ENCODE measurements around the gene OR5H15. TPM values are rescaled to one million over a fixed set of nuclear protein-coding genes. Genes with fewer than 3 reads are reported as not detected.
"Not testable (repeated sequence)": the region's sequence is repeated elsewhere in the genome, so short reads cannot be mapped to it uniquely, and the experiment has no call there.

OR5H15 gene
- polyA plus RNA-seq, 1 donor from 2014 or later = not detected

GRCh38 chr3:98136631-98137030, 29.9 kb upstream of the OR5H15 start:
- H3K36me3 ChIP-seq (ENCODE audit: insufficient read depth, low read length) = no peaks in the 10 kb centered on the region
- no peaks in the 10 kb centered on the region for H4K20me1 ChIP-seq (ENCODE audit: insufficient read depth)
- no peaks in the 10 kb centered on the region for H3F3A ChIP-seq (ENCODE audit: insufficient read depth, low read length, poor library complexity, severe bottlenecking)
- TF ChIP-seq TAF1 (IDR thresholded peaks at IDR 0.05; ENCODE audit: low read depth) (no peak), POLR2AphosphoS5 (IDR thresholded peaks at IDR 0.05) (no peak), SMC3 (conservative IDR thresholded peaks at IDR 0.05; ENCODE audit: poor library complexity) (no peak)
- no peak overlapping the region for H3K27ac ChIP-seq (ENCODE audit: low read length)
- H3K27me3 ChIP-seq (ENCODE audit: insufficient read depth, low read depth, low read length) = no peaks in the 10 kb centered on the region
- H3K79me2 ChIP-seq (replicated peaks; ENCODE audit: insufficient read depth, low read length) = no peaks in the 10 kb centered on the region
- H3K9ac ChIP-seq (ENCODE audit: low read length) = no peak overlapping the region
- H3K9me3 ChIP-seq (ENCODE audit: low read length) = no peaks in the 10 kb centered on the region
- no peak overlapping the region for H2AFZ ChIP-seq (ENCODE audit: low read depth, low read length)
- no peaks in the 10 kb centered on the region for H3K9me2 ChIP-seq (ENCODE audit: insufficient read depth, low read length)
- H3K4me3 ChIP-seq (ENCODE audit: low read length) = no peak overlapping the region
- H3K4me2 ChIP-seq (ENCODE audit: low read length) = no peak overlapping the region

- H2AFZ ChIP-seq (ENCODE audit: low read depth, low read length); H4K20me1 ChIP-seq (ENCODE audit: insufficient read depth); H3K9ac ChIP-seq (ENCODE audit: low read length); H3F3A ChIP-seq (ENCODE audit: insufficient read depth, low read length, poor library complexity, severe bottlenecking); H3K79me2 ChIP-seq (replicated peaks; ENCODE audit: insufficient read depth, low read length); H3K4me2 ChIP-seq (ENCODE audit: low read length); H3K27ac ChIP-seq (ENCODE audit: low read length); H3K27me3 ChIP-seq (ENCODE audit: insufficient read depth, low read depth, low read length); H3K36me3 ChIP-seq (ENCODE audit: insufficient read depth, low read length); H3K9me2 ChIP-seq (ENCODE audit: insufficient read depth, low read length); H3K9me3 ChIP-seq (ENCODE audit: low read length); H3K4me3 ChIP-seq (ENCODE audit: low read length): not testable (repeated sequence)
Observed at GRCh38 chr3:98137826-98138557, 28.5 kb upstream of the OR5H15 start.

- no peak overlapping the region for H3K9ac ChIP-seq (ENCODE audit: low read length)
- H3K9me3 ChIP-seq (ENCODE audit: low read length) = no peaks in the 10 kb centered on the region
- H3K36me3 ChIP-seq (ENCODE audit: insufficient read depth, low read length) = no peaks in the 10 kb centered on the region
- no peaks in the 10 kb centered on the region for H3K79me2 ChIP-seq (replicated peaks; ENCODE audit: insufficient read depth, low read length)
- H3K4me3 ChIP-seq (ENCODE audit: low read length) = no peak overlapping the region
- no peak overlapping the region for H3K27ac ChIP-seq (ENCODE audit: low read length)
- H3F3A ChIP-seq (ENCODE audit: insufficient read depth, low read length, poor library complexity, severe bottlenecking) = no peaks in the 10 kb centered on the region
- H4K20me1 ChIP-seq (ENCODE audit: insufficient read depth) = no peaks in the 10 kb centered on the region
- H2AFZ ChIP-seq (ENCODE audit: low read depth, low read length) = no peak overlapping the region
- H3K9me2 ChIP-seq (ENCODE audit: insufficient read depth, low read length) = no peaks in the 10 kb centered on the region
- no peaks in the 10 kb centered on the region for H3K27me3 ChIP-seq (ENCODE audit: insufficient read depth, low read depth, low read length)
- no peak overlapping the region for H3K4me2 ChIP-seq (ENCODE audit: low read length)
- no peak for TF ChIP-seq POLR2AphosphoS5 (IDR thresholded peaks at IDR 0.05)
- no peak for TF ChIP-seq CTCF (IDR thresholded peaks at IDR 0.05; ENCODE audit: poor library complexity, severe bottlenecking)
- TF ChIP-seq SMC3 (conservative IDR thresholded peaks at IDR 0.05; ENCODE audit: poor library complexity) = no peak
- TF ChIP-seq EZH2 (IDR thresholded peaks at IDR 0.05; ENCODE audit: borderline replicate concordance, insufficient read depth, low read length, poor library complexity, severe bottlenecking) = no peak
- TF ChIP-seq REST (IDR thresholded peaks at IDR 0.05; ENCODE audit: borderline replicate concordance) = no peak
Observed at GRCh38 chr3:98140531-98140930, 26.0 kb upstream of the OR5H15 start.
